Fibroblast of lung (primary cell): Measurements from ENCODE around the gene NUDCD3. TPM values are rescaled to one million over a fixed set of nuclear protein-coding genes. Genes with fewer than 3 reads are reported as not detected.

Source experiments
- DNase-seq, 2 donors: peaks; one replicate each; pipeline versions ENCODE4 v3.0.0 to v3.0.0-alpha.2; 2010; ENCODE audit warnings: low read depth in 2 of 2
- H2AFZ ChIP-seq: 2 replicates; pipeline ENCODE4 v1.5.1; 2012; ENCODE audit warnings: low read length, control low read depth, inconsistent platforms
- H3K27ac ChIP-seq: 2 replicates; pipeline ENCODE4 v1.5.1; 2011; ENCODE audit warnings: low read length, control low read depth; ENCODE audit not compliant: insufficient read depth
- H3K27me3 ChIP-seq: 2 replicates; pipeline ENCODE4 v1.5.1; 2011; ENCODE audit warnings: mild to moderate bottlenecking, low read length; ENCODE audit not compliant: control insufficient read depth, insufficient read depth
- H3K36me3 ChIP-seq: 2 replicates; pipeline ENCODE4 v1.5.1; 2011; ENCODE audit warnings: low read length; ENCODE audit not compliant: control insufficient read depth, insufficient read depth
- H3K4me1 ChIP-seq: 2 replicates; pipeline ENCODE4 v1.5.1; 2011; ENCODE audit warnings: low read length; ENCODE audit not compliant: control insufficient read depth, insufficient read depth; ENCODE audit errors: extremely low read depth
- H3K4me2 ChIP-seq: 2 replicates; pipeline ENCODE4 v1.5.1; 2011; ENCODE audit warnings: low read length, control low read depth; ENCODE audit not compliant: insufficient read depth; ENCODE audit errors: extremely low read depth
- H3K4me3 ChIP-seq, 4 experiments: fragments of 200-600 bp in 1 of 4; sonication (generic) in 1 of 4; replicated peaks in 1 of 4; 2 replicates each; pipeline ENCODE4 v1.5.1; 2011 to 2016; ENCODE audit warnings: low read length in 4 of 4, low read depth in 3 of 4, mild to moderate bottlenecking in 3 of 4, control low read depth in 2 of 4, inconsistent platforms in 1 of 4, mixed read lengths in 1 of 4; ENCODE audit not compliant: insufficient read depth in 1 of 4; ENCODE audit errors: control extremely low read depth in 1 of 4
- H3K79me2 ChIP-seq: 2 replicates; pipeline ENCODE4 v1.5.1; 2012; ENCODE audit warnings: mild to moderate bottlenecking, low read length, inconsistent platforms; ENCODE audit not compliant: control insufficient read depth, insufficient read depth
- H3K9ac ChIP-seq: 2 replicates; pipeline ENCODE4 v1.5.1; 2011; ENCODE audit warnings: mild to moderate bottlenecking, low read length, control low read depth; ENCODE audit not compliant: insufficient read depth
- H3K9me3 ChIP-seq: 2 replicates; pipeline ENCODE4 v1.5.1; 2012; ENCODE audit warnings: low read depth, low read length; ENCODE audit not compliant: control insufficient read depth, insufficient read depth
- H4K20me1 ChIP-seq: 2 replicates; pipeline ENCODE4 v1.5.1; 2011; ENCODE audit warnings: low read length; ENCODE audit not compliant: control insufficient read depth, insufficient read depth; ENCODE audit errors: extremely low read depth
- CTCF ChIP-seq, 2 donors: IDR thresholded peaks in 1 of 2; conservative IDR thresholded peaks in 1 of 2; 1 replicate in 1 of 2; 2 replicates in 1 of 2; pipeline ENCODE4 v1.5.1; 2011 to 2012; ENCODE audit warnings: low read length in 2 of 2, control low read depth in 1 of 2, inconsistent platforms in 1 of 2, low read depth in 1 of 2, mild to moderate bottlenecking in 1 of 2
- EZH2 ChIP-seq: IDR thresholded peaks from 2 replicates; pipeline ENCODE4 v1.5.1; 2012; ENCODE audit warnings: low read length, control low read depth, mild to moderate bottlenecking; ENCODE audit errors: missing control alignments
- polyA plus RNA-seq, 2 donors: library from polyadenylated mRNA; depleted of rRNA in 1 of 2; stranded (reverse) in 1 of 2; unstranded in 1 of 2; fragments of >200 nt; gene quantifications; 2 replicates each; pipeline ENCODE4 v1.2.1, GENCODE V29; 2011 to 2012; ENCODE audit warnings: missing spikeins in 1 of 2
- total RNA-seq: library from RNA; depleted of rRNA; stranded (reverse); fragments of >200 nt; gene quantifications from 2 replicates; pipeline ENCODE4 v1.2.1, GENCODE V29; 2014

Gene NUDCD3
- total and polyA plus RNA-seq, 2 donors (not counting 1 experiment from before 2014, with no cell fraction given): 51.9 to 68.7 TPM

GRCh38 chr7:44445986-44446671, 44.3 kb downstream of the NUDCD3 start:
- TF ChIP-seq EZH2: no peak
- TF ChIP-seq CTCF (conservative IDR thresholded peaks at IDR 0.05 in 1 of 2, IDR thresholded peaks at IDR 0.05 in 1 of 2; ENCODE audit: low read depth in 1 of 2, low read length in 2 of 2): no peak
- peaks cover 24% of the 10 kb centered on the region for H3K79me2 ChIP-seq
- no peak for DNase-seq
- H3K27ac ChIP-seq: no peak overlapping the region
- no peak overlapping the region for H3K4me2 ChIP-seq
- no peaks in the 10 kb centered on the region for H3K9me3 ChIP-seq
- no peaks in the 10 kb centered on the region for H3K27me3 ChIP-seq
- H4K20me1 ChIP-seq: no peaks in the 10 kb centered on the region
- H3K4me3 ChIP-seq: no peak overlapping the region
- no peak overlapping the region for H2AFZ ChIP-seq
- H3K36me3 ChIP-seq: peaks cover 3% of the 10 kb centered on the region
- peaks cover 7% of the 10 kb centered on the region for H3K4me1 ChIP-seq
- H3K9ac ChIP-seq: no peak overlapping the region

- Histone ChIP-seq H3K27ac (no peak overlapping the region), H3K36me3 (peaks cover 3% of the 10 kb centered on the region), H3K4me1 (no peaks in the 10 kb centered on the region), H3K4me2 (no peak overlapping the region), H3K79me2 (peaks cover 16% of the 10 kb centered on the region), H2AFZ (no peak overlapping the region), H3K4me3 (no peak overlapping the region), H3K9ac (no peak overlapping the region), H4K20me1 (no peaks in the 10 kb centered on the region), H3K9me3 (no peaks in the 10 kb centered on the region), H3K27me3 (no peaks in the 10 kb centered on the region)
- TF ChIP-seq EZH2 (no peak), CTCF (conservative IDR thresholded peaks at IDR 0.05 in 1 of 2, IDR thresholded peaks at IDR 0.05 in 1 of 2; ENCODE audit: low read depth in 1 of 2, low read length in 2 of 2) (no peak)
- no peak for DNase-seq
Measured at GRCh38 chr7:44441079-44441478, 49.4 kb downstream of the NUDCD3 start.

- Histone ChIP-seq H3K4me3 (no peak overlapping the region), H3K27me3 (no peaks in the 10 kb centered on the region), H3K4me1 (no peaks in the 10 kb centered on the region), H3K9me3 (no peaks in the 10 kb centered on the region), H3K27ac (no peak overlapping the region), H4K20me1 (no peaks in the 10 kb centered on the region), H2AFZ (no peak overlapping the region), H3K36me3 (peaks cover 3% of the 10 kb centered on the region), H3K79me2 (peaks cover 13% of the 10 kb centered on the region), H3K9ac (no peak overlapping the region), H3K4me2 (no peak overlapping the region)
- DNase-seq: no peak
- TF ChIP-seq EZH2 (no peak), CTCF (conservative IDR thresholded peaks at IDR 0.05 in 1 of 2, IDR thresholded peaks at IDR 0.05 in 1 of 2; ENCODE audit: low read depth in 1 of 2, low read length in 2 of 2) (no peak)
Measured at GRCh38 chr7:44440577-44441078, 49.8 kb downstream of the NUDCD3 start.
